GM19395 (cell line): ENCODE results near the gene ST8SIA1.
"Not testable (repeated sequence)": the region's sequence is repeated elsewhere in the genome, so short reads cannot be mapped to it uniquely, and the experiment has no call there.

Experiments
- ATAC-seq: cut with Tn5 transposase; IDR thresholded peaks from one replicate; pipeline ENCODE4 v1.9.1; 2021; ENCODE audit warnings: mild to moderate bottlenecking, moderate library complexity; ENCODE audit not compliant: unreplicated experiment

Gene ST8SIA1

DNA sequence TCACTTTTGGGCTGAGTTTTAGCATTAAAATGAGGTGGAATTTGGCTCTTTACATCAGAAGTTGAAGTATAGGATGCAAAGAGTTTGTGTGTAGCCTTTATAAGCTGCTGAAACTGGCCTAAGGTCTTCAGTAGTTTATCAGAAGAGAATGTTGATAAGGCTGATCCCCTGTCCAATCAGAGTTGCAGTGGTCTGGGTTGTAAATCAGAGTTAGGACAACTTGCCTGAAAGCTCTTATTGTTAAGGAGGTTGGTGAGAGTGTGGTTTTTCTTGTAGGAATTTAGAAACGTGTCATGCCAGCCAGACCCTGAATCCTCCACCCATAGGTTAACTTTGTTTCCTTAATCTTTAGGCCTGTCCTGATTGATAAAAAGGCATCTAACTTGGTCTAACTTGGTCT lies 143.5 kb downstream of the ST8SIA1 start:
- ATAC-seq = no peak

DNA sequence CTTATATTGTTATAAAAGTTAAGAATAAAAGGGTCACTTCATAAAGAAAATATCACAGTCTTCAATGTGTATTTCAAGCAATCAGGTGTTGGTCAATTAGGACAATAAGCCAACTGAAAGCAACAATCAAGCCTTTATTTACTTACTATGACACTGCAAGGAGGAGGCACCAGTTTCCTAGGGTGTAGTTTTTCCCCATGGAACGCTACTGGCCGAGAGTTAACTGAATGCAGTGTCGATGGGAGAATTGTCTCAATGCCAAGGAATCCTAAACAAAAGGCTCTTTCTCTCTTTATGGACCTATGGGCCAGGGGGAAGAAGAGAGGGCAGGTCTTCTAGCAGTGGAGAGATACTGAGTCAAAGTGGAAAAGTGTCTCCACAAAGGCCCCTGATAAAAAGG lies 146.1 kb downstream of the ST8SIA1 start:
- ATAC-seq = no peak

DNA sequence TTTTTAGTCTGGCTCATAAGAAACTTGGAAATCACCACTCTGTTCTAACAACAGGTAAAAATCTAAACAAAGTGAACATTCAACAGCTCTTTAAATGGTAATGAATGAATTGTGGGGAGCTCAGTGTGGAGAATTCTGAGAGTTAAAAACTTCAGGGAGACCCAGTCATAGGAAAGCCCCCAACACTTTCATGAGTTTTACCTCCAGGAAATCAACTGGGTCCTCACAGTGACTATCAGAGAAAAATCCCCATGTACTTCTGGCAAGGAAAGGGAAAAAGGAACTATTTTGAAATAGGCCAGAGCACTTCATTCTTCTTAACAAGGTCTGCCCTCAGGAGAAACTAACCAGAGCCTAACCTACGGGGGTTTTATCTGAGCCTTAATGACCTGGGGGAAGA lies 153.8 kb downstream of the ST8SIA1 start:
- ATAC-seq = no peak

DNA sequence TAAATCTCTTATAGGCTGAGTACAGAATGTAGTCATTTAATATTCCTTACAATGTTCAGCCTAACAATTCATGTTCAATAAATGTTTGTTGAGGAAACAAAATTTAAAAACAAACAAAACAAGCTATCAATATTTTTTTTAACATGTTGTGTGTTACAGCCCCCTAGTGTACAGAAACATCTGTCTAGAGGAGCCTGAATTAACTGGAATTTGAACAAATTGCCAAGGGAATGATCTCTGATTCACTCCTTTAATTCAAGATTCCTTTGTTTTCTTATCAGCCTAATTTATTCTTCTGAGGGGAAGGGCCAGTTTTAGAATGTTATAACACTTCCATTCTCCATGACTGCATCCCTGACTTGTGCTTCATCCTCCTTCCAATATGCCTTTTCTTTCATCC lies 161.3 kb downstream of the ST8SIA1 start:
- no peak for ATAC-seq

DNA sequence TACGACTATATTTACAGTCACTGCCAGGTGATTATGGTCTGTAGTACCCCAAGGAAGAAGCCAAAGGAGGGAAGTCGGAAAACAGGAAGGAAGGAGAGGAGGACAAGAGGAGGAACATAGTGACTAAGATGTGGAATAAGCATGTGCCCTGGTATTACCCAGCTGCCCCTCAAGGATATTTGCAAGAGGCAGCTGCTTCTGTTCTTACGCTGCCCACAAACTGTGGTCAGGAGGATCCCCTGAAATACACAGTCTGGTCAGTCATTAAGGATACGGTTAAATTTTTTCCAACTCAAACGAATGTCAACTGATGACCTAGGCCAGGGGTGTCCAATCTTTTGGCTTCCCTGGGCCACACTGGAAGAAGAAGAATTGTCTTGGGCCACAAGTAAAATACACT lies 162.0 kb downstream of the ST8SIA1 start:
- no peak for ATAC-seq

DNA sequence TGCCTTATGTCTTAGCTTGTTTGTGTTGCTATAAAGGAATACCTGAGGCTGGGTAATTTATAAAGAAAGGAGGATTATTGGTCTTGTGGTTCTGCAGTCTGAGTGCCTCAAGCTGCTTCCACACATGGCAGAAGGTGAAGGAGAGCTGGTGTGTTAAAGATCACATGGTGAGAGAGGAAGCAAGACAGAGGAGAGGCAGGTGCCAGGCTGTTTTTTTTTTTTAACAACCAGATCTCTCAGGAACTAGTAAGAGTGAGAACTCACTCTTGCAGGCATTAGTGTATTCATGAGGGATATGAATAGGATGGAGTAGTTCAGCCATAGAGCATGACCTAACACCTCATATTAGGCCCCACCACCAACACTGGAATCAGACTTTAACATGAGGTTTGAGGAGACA lies 165.1 kb downstream of the ST8SIA1 start:
- no peak for ATAC-seq

DNA sequence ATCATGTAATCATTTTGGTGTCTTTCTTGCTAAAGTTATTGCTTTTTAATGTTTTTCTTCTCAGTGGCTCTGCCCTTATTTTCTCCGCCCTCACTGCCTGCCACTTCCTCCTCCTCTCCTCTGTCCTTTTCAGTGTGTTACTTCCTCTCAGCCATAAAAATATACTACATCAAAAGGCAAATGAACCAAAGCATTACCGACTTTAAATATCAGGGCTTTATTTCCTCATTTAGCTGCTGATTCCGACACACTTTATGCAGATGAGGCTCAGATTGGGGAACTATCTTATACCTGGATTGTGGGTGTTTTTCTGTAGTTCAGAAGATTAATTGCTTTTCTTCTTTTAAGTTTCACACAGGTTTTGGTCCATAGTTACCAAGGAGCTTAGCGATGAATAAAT lies 170.4 kb downstream of the ST8SIA1 start:
- no peak for ATAC-seq

DNA sequence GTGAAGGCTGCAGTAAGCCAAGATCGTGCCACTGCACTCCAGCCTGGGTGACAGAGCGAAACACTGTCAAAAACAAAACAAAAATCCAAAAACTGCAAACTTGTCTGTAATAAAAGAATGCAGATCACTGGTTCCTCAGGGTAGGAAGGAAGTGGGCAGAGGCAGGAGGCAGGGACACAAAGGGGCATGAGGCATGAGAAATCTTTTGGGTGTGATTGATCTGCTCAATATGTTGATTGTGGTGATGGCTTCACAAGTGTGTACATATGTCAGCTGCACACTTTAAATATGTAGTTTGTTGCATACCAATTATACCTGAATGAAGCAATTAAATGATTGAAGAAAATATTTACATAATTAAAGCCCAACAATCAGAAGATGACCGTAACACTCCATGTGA lies 170.9 kb downstream of the ST8SIA1 start:
- ATAC-seq = no peak

DNA sequence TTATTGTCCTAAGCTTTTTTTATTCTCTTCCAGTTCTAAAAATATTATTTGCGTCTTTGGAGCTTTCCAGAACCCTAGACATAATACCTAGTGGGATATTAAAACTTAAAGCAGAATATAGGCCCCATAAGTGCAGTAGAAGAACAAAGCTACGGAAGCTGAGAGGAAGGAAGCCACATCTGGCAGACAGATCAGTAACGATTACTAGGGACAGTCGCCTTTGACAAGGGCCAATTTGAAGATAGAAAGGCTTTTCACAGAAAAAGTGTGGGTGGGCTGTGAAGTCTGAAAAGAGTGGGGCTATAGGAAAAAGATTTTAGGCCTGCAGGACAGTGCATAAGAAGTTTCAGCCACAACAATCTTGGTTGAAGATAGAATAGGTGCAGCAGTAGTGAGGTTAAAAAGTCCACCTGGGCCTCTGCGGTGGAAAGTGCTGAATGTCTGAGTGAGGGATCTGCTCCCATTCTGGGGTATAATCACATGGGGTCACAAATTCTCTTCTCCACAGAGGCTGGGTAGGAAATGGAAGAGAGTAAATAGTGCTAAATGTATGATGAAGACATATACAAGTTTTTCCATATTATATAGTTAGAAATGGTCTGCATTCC lies 174.0 kb downstream of the ST8SIA1 start:
- no peak for ATAC-seq

DNA sequence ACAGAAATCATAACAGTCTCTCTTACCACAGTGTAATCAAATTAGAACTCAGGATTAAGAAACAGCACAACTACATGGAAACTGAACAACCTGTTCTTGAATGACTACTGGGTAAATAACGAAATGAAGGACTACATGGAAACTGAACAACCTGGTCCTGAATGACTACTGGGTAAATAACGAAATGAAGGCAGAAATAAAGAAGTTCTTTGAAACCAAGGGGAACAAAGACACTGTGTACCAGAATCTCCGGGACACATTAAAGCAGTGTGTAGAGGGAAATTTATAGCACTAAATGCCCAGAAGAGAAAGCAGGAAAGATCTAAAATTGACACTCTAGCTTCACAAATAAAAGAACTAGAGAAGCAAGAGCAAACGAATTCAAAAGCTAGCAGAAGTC lies 185.2 kb downstream of the ST8SIA1 start:
- ATAC-seq = not testable (repeated sequence)

DNA sequence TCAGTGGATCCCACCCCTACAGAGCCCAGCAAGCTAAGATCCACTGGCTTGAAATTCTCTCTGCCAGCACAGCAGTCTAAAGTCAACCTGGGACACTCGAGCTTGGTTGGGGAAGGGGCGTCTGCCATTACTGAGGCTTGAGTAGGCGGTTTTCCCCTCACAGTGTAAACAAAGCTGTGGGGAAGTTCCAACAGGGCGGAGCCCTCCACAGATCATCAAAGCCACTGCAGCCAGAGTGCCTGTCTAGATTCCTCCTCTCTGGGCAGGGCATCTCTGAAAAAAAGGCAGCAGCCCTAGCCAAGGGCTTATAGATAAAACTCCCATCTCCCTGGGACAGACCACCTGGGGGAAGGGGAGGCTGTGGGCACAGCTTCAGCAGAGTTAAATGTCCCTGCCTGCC lies 187.8 kb downstream of the ST8SIA1 start:
- ATAC-seq = not testable (repeated sequence)
